ENCODE measurements around the gene UBQLN4.
"Not testable (repeated sequence)": the region's sequence is repeated elsewhere in the genome, so short reads cannot be mapped to it uniquely, and the experiment has no call there.

UBQLN4 gene

GRCh38 chr1:156080863-156081179 is 27.2 kb upstream of the UBQLN4 start:
- DNase-seq = no peak

GRCh38 chr1:156080241-156080862 is 26.8 kb upstream of the UBQLN4 start:
- no peak for DNase-seq

- no peak for DNase-seq
Observed at GRCh38 chr1:156079762-156080161, 26.2 kb upstream of the UBQLN4 start.

GRCh38 chr1:156078728-156079127 is 25.1 kb upstream of the UBQLN4 start:
- DNase-seq = no peak

- DNase-seq = no peak
Observed at GRCh38 chr1:156077430-156077760, 23.8 kb upstream of the UBQLN4 start.

GRCh38 chr1:156076609-156077429 is 23.2 kb upstream of the UBQLN4 start:
- no peak for DNase-seq

GRCh38 chr1:156075775-156076204 is 22.2 kb upstream of the UBQLN4 start:
- DNase-seq = no peak

GRCh38 chr1:156075162-156075561 is 21.6 kb upstream of the UBQLN4 start:
- no peak for DNase-seq

- DNase-seq = no peak
Observed at GRCh38 chr1:156074661-156075060, 21.1 kb upstream of the UBQLN4 start.

GRCh38 chr1:156073740-156074139 is 20.1 kb upstream of the UBQLN4 start:
- no peak for DNase-seq

- no peak for DNase-seq
Observed at GRCh38 chr1:156073110-156073687, 19.6 kb upstream of the UBQLN4 start.

GRCh38 chr1:156072251-156072650 is 18.7 kb upstream of the UBQLN4 start:
- no peak for DNase-seq

- not testable (repeated sequence) for DNase-seq
Observed at GRCh38 chr1:156071332-156071816, 17.8 kb upstream of the UBQLN4 start.

- no peak for DNase-seq
Observed at GRCh38 chr1:156070548-156070947, 16.9 kb upstream of the UBQLN4 start.

- DNase-seq = no peak
Observed at GRCh38 chr1:156069490-156070455, 16.2 kb upstream of the UBQLN4 start.

- no peak for DNase-seq
Observed at GRCh38 chr1:156067262-156067661, 13.7 kb upstream of the UBQLN4 start.

- no peak for DNase-seq
Observed at GRCh38 chr1:156065871-156066270, 12.3 kb upstream of the UBQLN4 start.

GRCh38 chr1:156065212-156065611 is 11.6 kb upstream of the UBQLN4 start:
- DNase-seq = no peak

GRCh38 chr1:156064615-156065014 is 11.0 kb upstream of the UBQLN4 start:
- DNase-seq = no peak

- DNase-seq = no peak
Observed at GRCh38 chr1:156063997-156064285, 10.3 kb upstream of the UBQLN4 start.

- DNase-seq = no peak
Observed at GRCh38 chr1:156062189-156062588, 8.6 kb upstream of the UBQLN4 start.

- DNase-seq = no peak
Observed at GRCh38 chr1:156060937-156061636, 7.5 kb upstream of the UBQLN4 start, which contains the start of gene RAB25. Gene RAB25, plus strand, starts transcription at chr1:156061160. Its CDS starts 241 bp downstream, at chr1:156061401.
